HepG2 (cell line): ENCODE results near the gene RGS14. TPM values are rescaled to one million over a fixed set of nuclear protein-coding genes. Genes with fewer than 3 reads are reported as not detected.
A peak's percentile ranks its signal among the peaks of the same experiment; 100 is the strongest.

ENCODE experiments used
- DR1 ChIP-seq: sonication (generic); formaldehyde crosslinking; IDR thresholded peaks from 2 replicates; pipeline ENCODE4 v1.8.0; 2021; ENCODE audit warnings: mild to moderate bottlenecking, missing genetic modification reagents, inconsistent platforms
- GATA4 ChIP-seq: sonication (generic); IDR thresholded peaks from 2 replicates; pipeline ENCODE4 v1.6.1; 2016; ENCODE audit warnings: antibody characterized with exemption, low read depth, borderline replicate concordance
- HDAC2 ChIP-seq: sonication (generic); formaldehyde crosslinking; IDR thresholded peaks from 2 replicates; pipeline ENCODE4 v1.4.0; 2020; ENCODE audit warnings: missing genetic modification reagents
- HMG20A ChIP-seq: IDR thresholded peaks from 2 replicates; pipeline ENCODE4 v1.6.1; 2016; ENCODE audit warnings: borderline replicate concordance
- KDM5B ChIP-seq: sonication (generic); formaldehyde crosslinking; IDR thresholded peaks from 2 replicates; pipeline ENCODE4 v1.4.0; 2020; ENCODE audit warnings: missing genetic modification reagents, mild to moderate bottlenecking, borderline replicate concordance
- KMT2B ChIP-seq: IDR thresholded peaks from 2 replicates; pipeline ENCODE4 v1.6.1; 2016; ENCODE audit warnings: missing genetic modification reagents, missing compliant biosample characterization
- MTA3 ChIP-seq: sonication (generic); formaldehyde crosslinking; IDR thresholded peaks from 2 replicates; pipeline ENCODE4 v1.4.0; 2020; ENCODE audit warnings: missing genetic modification reagents
- NR2C2 ChIP-seq: sonication (generic); formaldehyde crosslinking; IDR thresholded peaks from 2 replicates; pipeline ENCODE4 v1.4.0; 2020; ENCODE audit warnings: missing genetic modification reagents, mild to moderate bottlenecking, moderate library complexity, borderline replicate concordance
- PREB ChIP-seq: sonication (generic); formaldehyde crosslinking; IDR thresholded peaks from 2 replicates; pipeline ENCODE4 v1.4.0; 2020; ENCODE audit warnings: missing genetic modification reagents
- SPEN ChIP-seq: sonication (generic); formaldehyde crosslinking; IDR thresholded peaks from 2 replicates; pipeline ENCODE4 v1.5.1; 2020; ENCODE audit warnings: low read depth, mild to moderate bottlenecking, missing genetic modification reagents
- TAF15 ChIP-seq: fragments of 200-400 bp; formaldehyde crosslinking; IDR thresholded peaks from one replicate; pipeline ENCODE4 v1.6.1; 2018; ENCODE audit warnings: mild to moderate bottlenecking, low read depth, low read length; ENCODE audit not compliant: poor library complexity, severe bottlenecking
- TBX2 ChIP-seq: sonication (generic); formaldehyde crosslinking; IDR thresholded peaks from 2 replicates; pipeline ENCODE4 v1.5.0; 2020; ENCODE audit warnings: missing genetic modification reagents, mild to moderate bottlenecking, borderline replicate concordance
- TBX3 ChIP-seq: fragments of 450-650 bp; IDR thresholded peaks from 2 replicates; pipeline ENCODE4 v1.6.1; 2017; ENCODE audit warnings: antibody characterized with exemption, mild to moderate bottlenecking, inconsistent platforms, borderline replicate concordance
- TCF7 ChIP-seq: sonication (generic); IDR thresholded peaks from 2 replicates; pipeline ENCODE4 v1.6.1; 2016; ENCODE audit warnings: antibody characterized with exemption, low read depth
- ZFP91 ChIP-seq: sonication (generic); formaldehyde crosslinking; IDR thresholded peaks from 2 replicates; pipeline ENCODE4 v1.9.0; 2022; ENCODE audit warnings: missing genetic modification reagents, mild to moderate bottlenecking, borderline replicate concordance
- ZNF263 ChIP-seq: sonication (generic); formaldehyde crosslinking; IDR thresholded peaks from 2 replicates; pipeline ENCODE4 v1.4.0; 2020; ENCODE audit warnings: missing genetic modification reagents
- ZNF546 ChIP-seq: sonication (generic); formaldehyde crosslinking; conservative IDR thresholded peaks from 2 replicates; pipeline ENCODE4 v1.8.1; 2023; ENCODE audit warnings: mild to moderate bottlenecking, missing genetic modification reagents
- ZNF619 ChIP-seq: sonication (generic); formaldehyde crosslinking; IDR thresholded peaks from 2 replicates; pipeline ENCODE4 v1.4.0; 2020; ENCODE audit warnings: mild to moderate bottlenecking, missing genetic modification reagents
- ZZZ3 ChIP-seq: sonication (generic); formaldehyde crosslinking; IDR thresholded peaks from 2 replicates; pipeline ENCODE4 v1.4.0; 2020; ENCODE audit warnings: missing genetic modification reagents, mild to moderate bottlenecking, borderline replicate concordance
- polyA plus RNA-seq, 8 experiments: library from polyadenylated mRNA; depleted of rRNA in 3 of 8; stranded (reverse) in 7 of 8; unstranded in 1 of 8; fragments of >200 nt; fragmentation: Illumina TruSeq in 4 of 8; extraction: Trizol in 4 of 8; gene quantifications; 2 replicates each; pipeline versions ENCODE4 v1.2.1 to v1.2.3, GENCODE V29; 2011 to 2016; ENCODE audit warnings: low read depth in 4 of 8, missing spikeins in 1 of 8, mixed read lengths in 1 of 8; ENCODE audit not compliant: insufficient read depth in 1 of 8
- total RNA-seq, 5 experiments: library from RNA; depleted of rRNA; stranded (reverse); fragments of >200 nt; fragmentation: Illumina TruSeq; extraction: Trizol; gene quantifications; 2 replicates each; pipeline ENCODE4 v1.2.3, GENCODE V29; 2016; ENCODE audit warnings: low read depth in 1 of 5
- TF ChIP-seq, protein P1 (sequence below): sonication (generic); formaldehyde crosslinking; IDR thresholded peaks from 2 replicates; pipeline ENCODE4 v1.8.0; 2022; ENCODE audit warnings: low read depth, missing genetic modification reagents
- TF ChIP-seq, protein P2 (sequence below): sonication (generic); formaldehyde crosslinking; IDR thresholded peaks from 2 replicates; pipeline ENCODE4 v1.8.0; 2022; ENCODE audit warnings: mild to moderate bottlenecking, missing genetic modification reagents
- TF ChIP-seq, protein P3 (sequence below): sonication (generic); formaldehyde crosslinking; conservative IDR thresholded peaks from 2 replicates; pipeline ENCODE4 v1.4.0; 2020; ENCODE audit warnings: missing genetic modification reagents

RGS14 gene
- total and polyA plus RNA-seq, 2 of the 13 experiments (the other 11 are each of a cell fraction or from before 2014, with no cell fraction given) = 11.1 to 17.2 TPM

- TF ChIP-seq TBX2 (CRISPR knock-in tag) = no peak
- no peak for TF ChIP-seq MTA3 (CRISPR knock-in tag)
- TF ChIP-seq, protein P1, sequence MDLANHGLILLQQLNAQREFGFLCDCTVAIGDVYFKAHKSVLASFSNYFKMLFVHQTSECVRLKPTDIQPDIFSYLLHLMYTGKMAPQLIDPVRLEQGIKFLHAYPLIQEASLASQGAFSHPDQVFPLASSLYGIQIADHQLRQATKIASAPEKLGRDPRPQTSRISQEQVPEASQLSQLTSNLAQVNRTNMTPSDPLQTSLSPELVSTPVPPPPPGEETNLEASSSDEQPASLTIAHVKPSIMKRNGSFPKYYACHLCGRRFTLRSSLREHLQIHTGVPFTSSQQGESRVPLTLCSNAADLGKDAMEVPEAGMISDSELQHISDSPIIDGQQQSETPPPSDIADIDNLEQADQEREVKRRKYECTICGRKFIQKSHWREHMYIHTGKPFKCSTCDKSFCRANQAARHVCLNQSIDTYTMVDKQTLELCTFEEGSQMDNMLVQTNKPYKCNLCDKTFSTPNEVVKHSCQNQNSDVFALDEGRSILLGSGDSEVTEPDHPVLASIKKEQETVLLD (CRISPR knock-in tag) = no peak
- no peak for TF ChIP-seq ZNF546 (CRISPR knock-in tag)
- TF ChIP-seq TAF15 = no peak
- peak; percentile 33; the same call in 1 of the 2 replicates for TF ChIP-seq ZFP91 (CRISPR knock-in tag)
- TF ChIP-seq DR1 (CRISPR knock-in tag) = no peak
- no peak for TF ChIP-seq HMG20A (CRISPR knock-in tag)
- TF ChIP-seq KDM5B (CRISPR knock-in tag) = no peak
- TF ChIP-seq KMT2B (CRISPR knock-in tag) = peak; percentile 39; the same call in 1 of the 2 replicates
- TF ChIP-seq TBX3 = no peak
- peak; percentile 41; the same call in 1 of the 2 replicates for TF ChIP-seq NR2C2
- no peak for TF ChIP-seq ZZZ3 (CRISPR knock-in tag)
- TF ChIP-seq GATA4 = no peak
- TF ChIP-seq ZNF619 (CRISPR knock-in tag) = no peak
- TF ChIP-seq, protein P2, sequence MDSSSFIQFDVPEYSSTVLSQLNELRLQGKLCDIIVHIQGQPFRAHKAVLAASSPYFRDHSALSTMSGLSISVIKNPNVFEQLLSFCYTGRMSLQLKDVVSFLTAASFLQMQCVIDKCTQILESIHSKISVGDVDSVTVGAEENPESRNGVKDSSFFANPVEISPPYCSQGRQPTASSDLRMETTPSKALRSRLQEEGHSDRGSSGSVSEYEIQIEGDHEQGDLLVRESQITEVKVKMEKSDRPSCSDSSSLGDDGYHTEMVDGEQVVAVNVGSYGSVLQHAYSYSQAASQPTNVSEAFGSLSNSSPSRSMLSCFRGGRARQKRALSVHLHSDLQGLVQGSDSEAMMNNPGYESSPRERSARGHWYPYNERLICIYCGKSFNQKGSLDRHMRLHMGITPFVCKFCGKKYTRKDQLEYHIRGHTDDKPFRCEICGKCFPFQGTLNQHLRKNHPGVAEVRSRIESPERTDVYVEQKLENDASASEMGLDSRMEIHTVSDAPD (CRISPR knock-in tag) = no peak; the same call in 1 of the 2 replicates
- no peak for TF ChIP-seq TCF7
- TF ChIP-seq PREB (CRISPR knock-in tag) = no peak
- TF ChIP-seq, protein P3, sequence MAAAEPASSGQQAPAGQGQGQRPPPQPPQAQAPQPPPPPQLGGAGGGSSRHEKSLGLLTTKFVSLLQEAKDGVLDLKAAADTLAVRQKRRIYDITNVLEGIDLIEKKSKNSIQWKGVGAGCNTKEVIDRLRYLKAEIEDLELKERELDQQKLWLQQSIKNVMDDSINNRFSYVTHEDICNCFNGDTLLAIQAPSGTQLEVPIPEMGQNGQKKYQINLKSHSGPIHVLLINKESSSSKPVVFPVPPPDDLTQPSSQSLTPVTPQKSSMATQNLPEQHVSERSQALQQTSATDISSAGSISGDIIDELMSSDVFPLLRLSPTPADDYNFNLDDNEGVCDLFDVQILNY (CRISPR knock-in tag) = no peak
- no peak for TF ChIP-seq ZNF263 (CRISPR knock-in tag)
- TF ChIP-seq SPEN (CRISPR knock-in tag) = 0 out of 2 replicates have a peak, but pooled peaks have one; percentile 16
- TF ChIP-seq HDAC2 (CRISPR knock-in tag) = peak; percentile 59
Measured at GRCh38 chr5:177370488-177371119, 12.9 kb downstream of the RGS14 start (continued).
